GM21825 (cell line): ENCODE results near the gene TTC29.
"Not testable (repeated sequence)": the region's sequence is repeated elsewhere in the genome, so short reads cannot be mapped to it uniquely, and the experiment has no call there.

Experiments
- ATAC-seq: cut with Tn5 transposase; IDR thresholded peaks from one replicate; pipeline ENCODE4 v1.9.1; 2021; ENCODE audit warnings: mild to moderate bottlenecking, moderate library complexity; ENCODE audit not compliant: unreplicated experiment

The TTC29 gene

GRCh38 chr4:146857298-146857697, 88.4 kb downstream of the TTC29 start:
- ATAC-seq = no peak

- ATAC-seq = no peak
These were observed 89.9 kb downstream of the TTC29 start for GRCh38 chr4:146855761-146856160.

GRCh38 chr4:146852360-146852759, 93.3 kb downstream of the TTC29 start:
- no peak for ATAC-seq

GRCh38 chr4:146847345-146847744, 98.3 kb downstream of the TTC29 start:
- ATAC-seq = no peak

GRCh38 chr4:146846882-146847281, 98.8 kb downstream of the TTC29 start:
- no peak for ATAC-seq

- no peak for ATAC-seq
These were observed 100.9 kb downstream of the TTC29 start for GRCh38 chr4:146844761-146845160.

- ATAC-seq = no peak
These were observed 102.8 kb downstream of the TTC29 start for GRCh38 chr4:146842876-146843275.

GRCh38 chr4:146840731-146841130, 104.9 kb downstream of the TTC29 start:
- ATAC-seq = no peak

GRCh38 chr4:146835096-146835495, 110.6 kb downstream of the TTC29 start:
- ATAC-seq = no peak

GRCh38 chr4:146834263-146835034, 111.2 kb downstream of the TTC29 start:
- no peak for ATAC-seq

- no peak for ATAC-seq
These were observed 112.1 kb downstream of the TTC29 start for GRCh38 chr4:146833530-146833929.

GRCh38 chr4:146822980-146823379, 122.7 kb downstream of the TTC29 start:
- not testable (repeated sequence) for ATAC-seq

GRCh38 chr4:146814750-146815149, 130.9 kb downstream of the TTC29 start:
- no peak for ATAC-seq

- no peak for ATAC-seq
These were observed 150.0 kb downstream of the TTC29 start for GRCh38 chr4:146795711-146796110.

GRCh38 chr4:146793727-146794126, 151.9 kb downstream of the TTC29 start:
- ATAC-seq = no peak

- no peak for ATAC-seq
These were observed 154.2 kb downstream of the TTC29 start for GRCh38 chr4:146791439-146791838.

GRCh38 chr4:146790515-146790914, 155.1 kb downstream of the TTC29 start:
- ATAC-seq = no peak

- ATAC-seq = no peak
These were observed 157.9 kb downstream of the TTC29 start for GRCh38 chr4:146787731-146788130.

GRCh38 chr4:146776691-146777090, 169.0 kb downstream of the TTC29 start:
- no peak for ATAC-seq

- ATAC-seq = no peak
These were observed 182.1 kb downstream of the TTC29 start for GRCh38 chr4:146763560-146763959.

- no peak for ATAC-seq
These were observed 183.6 kb downstream of the TTC29 start for GRCh38 chr4:146762016-146762415.

GRCh38 chr4:146742416-146742815, 203.2 kb downstream of the TTC29 start:
- no peak for ATAC-seq

GRCh38 chr4:146739182-146739581, 206.5 kb downstream of the TTC29 start:
- ATAC-seq = no peak
